Skin of body (tissue), 2 donors: Measurements from ENCODE around the gene LENG1. TPM values are rescaled to one million over a fixed set of nuclear protein-coding genes. Genes with fewer than 3 reads are reported as not detected.
"Not testable (repeated sequence)": the region's sequence is repeated elsewhere in the genome, so short reads cannot be mapped to it uniquely, and the experiment has no call there.

Experiments
- DNase-seq: peaks from one replicate; lab custom pipeline; 2025; lab: John Stamatoyannopoulos, UW
- total RNA-seq: library from RNA; depleted of rRNA; stranded (reverse); fragments of >200 nt; gene quantifications from one replicate; pipeline ENCODE4 v1.2.3, GENCODE V29; 2014

The LENG1 gene
- 3.6 TPM for total RNA-seq

DNA sequence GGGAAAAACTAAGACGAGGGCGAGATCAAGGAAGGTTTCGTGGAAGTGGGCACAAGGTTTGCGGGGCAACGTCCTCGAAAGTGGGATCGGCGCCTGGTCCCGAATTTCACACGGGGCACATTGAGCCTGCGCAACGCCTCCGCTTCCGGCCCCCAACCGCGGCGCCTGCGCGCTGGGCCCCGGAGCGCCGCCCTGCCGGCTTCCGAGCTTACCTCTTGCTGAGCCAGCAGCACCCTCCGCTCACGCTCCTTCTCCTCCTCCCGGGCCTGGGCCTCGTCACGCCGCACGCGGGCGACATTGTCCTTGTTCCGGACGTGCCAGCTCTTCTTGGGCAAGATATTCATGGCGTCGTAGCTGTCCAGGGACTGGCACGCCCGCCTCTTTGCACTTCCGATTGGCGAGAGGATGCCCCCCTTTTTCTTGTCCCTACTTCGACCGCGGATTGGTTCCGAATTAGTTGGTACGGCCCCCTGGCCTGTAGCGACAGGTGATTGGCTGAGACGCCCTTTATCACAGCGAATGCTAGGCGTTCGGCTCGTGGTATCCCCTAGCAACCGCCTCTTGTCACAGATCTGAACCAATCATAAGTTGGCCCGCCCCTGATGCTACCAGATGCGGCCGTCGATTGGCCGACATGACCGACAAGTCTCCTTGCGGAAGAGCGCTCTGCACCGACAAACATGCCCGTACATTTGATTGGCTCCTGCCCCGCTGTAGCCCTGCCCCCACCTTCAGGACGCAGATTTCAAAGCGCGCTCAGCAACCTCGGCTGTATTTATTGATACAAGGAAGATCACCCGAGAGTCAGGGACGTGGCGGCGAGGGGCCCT, at the start of gene LENG1:
Gene LENG1 (minus strand): TSS at position 370 of the 830 bp plus-strand sequence. CDS start 26 bp downstream, at position 344.
- peak; percentile 100 for DNase-seq

DNA sequence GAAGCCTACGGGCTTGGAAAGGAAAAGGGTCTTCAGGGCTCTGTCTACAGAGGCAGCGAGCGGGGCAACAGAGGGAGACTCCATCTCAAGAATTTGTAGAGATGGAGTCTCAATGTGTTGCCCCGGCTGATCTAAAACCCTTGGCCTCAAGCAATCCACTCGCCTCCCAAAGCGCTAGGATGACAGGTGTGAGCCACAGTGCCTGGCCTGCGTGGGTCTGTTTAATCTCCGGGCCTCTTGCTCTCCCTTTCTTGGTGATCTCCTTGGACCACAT, 49.2 kb upstream of the LENG1 start:
- DNase-seq, result no peak

DNA sequence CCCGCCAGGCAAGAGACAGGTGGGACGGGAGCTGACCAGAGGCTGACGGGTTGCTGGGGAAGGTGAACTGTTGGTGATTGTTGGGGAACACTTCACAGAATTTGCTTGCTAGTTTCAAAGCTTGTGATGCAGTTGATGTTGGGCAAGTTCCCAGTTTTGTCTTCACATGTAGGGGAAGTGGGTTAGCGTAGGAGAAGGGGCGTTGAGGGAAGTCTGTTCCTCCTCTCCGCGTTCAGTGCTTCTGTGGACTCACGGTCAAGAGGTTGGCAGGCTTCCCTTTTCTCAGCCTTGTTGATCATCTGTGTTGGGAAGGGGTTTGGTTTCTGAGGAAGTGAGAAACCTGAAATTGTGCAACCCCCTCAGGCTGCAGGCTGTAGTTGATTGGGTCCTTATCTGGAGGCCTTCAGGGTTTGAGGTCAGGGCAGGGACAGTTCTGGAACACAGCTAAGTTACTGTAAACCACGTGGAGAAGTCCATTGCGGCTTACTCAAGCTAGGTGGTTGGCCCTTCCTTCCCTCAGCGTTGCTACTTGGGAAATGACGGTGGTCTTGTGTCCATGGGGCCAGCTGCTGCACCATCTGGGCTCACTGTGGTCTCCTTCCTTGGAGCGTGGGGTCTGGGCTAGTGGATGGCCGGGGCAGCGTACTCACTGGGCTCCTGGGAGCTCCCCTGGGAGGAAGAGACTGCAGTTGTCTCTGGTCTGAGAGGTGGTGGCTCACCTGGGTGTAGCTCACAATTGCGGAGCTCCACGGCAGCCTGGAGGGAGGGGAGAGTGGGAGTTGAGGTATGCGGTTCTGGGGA, 48.7 kb upstream of the LENG1 start:
- peak; percentile 45 for DNase-seq

DNA sequence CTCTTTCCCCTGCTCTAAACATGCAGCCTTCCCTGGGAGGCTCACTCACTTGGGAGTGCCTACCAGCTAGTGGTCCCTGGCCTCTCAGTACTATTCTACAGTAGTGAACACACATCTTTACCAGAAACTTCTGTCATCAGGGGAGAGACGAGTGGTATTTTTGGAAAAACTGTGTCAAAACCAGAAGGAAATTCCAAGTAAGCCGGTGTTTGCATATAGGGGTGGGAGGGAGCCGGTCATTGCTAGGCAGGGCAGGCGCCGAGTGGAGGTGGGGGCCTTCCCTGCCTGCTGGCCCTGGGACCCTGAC, 48.1 kb upstream of the LENG1 start:
- no peak for DNase-seq

DNA sequence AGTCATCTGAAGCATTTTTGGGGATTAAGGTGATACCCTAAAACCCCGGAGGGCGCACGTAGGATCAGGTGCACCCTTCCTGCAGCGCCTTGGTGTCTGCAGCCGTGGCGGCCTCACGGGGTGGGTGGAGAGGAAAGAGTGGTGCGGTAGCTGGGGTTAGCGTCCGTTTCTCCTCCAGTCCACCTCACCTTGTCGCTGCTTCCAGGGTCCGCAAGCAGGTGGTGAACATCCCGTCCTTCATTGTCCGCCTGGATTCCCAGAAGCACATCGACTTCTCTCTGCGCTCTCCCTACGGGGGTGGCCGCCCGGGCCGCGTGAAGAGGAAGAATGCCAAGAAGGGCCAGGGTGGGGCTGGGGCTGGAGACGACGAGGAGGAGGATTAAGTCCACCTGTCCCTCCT, 47.7 kb upstream of the LENG1 start:
- DNase-seq, result not testable (repeated sequence)

DNA sequence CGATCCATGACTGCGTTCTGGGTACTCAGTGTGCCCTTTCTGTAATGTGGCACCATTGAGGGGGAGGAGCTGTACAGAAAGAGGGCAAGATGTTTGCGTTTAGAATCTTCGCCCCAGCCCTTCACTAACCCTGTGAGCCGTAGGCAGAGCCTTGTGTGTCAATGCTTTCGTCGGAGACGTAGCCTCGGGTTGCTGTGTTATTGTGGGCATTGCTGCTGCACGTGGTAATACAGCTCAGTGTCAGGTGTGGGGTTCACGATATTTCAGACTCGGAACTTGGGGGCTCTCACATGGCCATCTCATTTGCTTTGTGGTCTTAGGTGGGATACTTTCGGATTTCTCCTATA, 47.3 kb upstream of the LENG1 start:
- no peak for DNase-seq

DNA sequence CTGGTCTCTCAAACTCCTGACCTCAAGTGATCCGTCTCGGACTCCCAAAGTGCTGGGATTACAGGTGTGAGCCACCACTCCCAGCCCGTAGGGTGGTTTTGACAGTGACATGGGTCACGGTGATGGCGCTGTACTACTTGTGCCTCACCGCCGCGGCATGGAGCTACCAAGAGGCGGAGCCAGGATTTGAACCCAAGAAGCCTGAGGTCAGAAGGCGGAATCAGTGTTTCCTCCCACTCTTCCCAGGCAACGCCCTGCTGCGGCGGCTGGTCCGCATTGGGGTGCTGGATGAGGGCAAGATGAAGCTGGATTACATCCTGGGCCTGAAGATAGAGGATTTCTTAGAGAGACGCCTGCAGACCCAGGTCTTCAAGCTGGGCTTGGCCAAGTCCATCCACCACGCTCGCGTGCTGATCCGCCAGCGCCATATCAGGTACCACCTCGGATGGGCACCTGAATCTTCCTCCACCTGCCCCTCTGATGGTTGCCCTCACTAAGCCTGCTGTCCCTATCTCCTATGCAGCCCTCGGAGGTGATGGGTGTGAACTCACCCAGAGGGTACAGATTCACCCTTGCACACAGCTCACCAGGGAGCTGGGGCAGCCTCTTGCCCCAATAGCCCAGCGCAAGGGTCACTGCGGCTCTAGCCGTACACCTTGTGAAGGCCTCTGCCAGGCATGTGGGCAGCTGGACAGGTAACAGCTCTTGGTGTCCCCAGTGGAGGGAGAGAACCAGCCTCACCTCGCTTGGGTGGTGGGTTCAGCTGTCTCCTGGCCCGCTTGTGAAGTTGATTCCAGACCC, 46.7 kb upstream of the LENG1 start:
- DNase-seq, result no peak

DNA sequence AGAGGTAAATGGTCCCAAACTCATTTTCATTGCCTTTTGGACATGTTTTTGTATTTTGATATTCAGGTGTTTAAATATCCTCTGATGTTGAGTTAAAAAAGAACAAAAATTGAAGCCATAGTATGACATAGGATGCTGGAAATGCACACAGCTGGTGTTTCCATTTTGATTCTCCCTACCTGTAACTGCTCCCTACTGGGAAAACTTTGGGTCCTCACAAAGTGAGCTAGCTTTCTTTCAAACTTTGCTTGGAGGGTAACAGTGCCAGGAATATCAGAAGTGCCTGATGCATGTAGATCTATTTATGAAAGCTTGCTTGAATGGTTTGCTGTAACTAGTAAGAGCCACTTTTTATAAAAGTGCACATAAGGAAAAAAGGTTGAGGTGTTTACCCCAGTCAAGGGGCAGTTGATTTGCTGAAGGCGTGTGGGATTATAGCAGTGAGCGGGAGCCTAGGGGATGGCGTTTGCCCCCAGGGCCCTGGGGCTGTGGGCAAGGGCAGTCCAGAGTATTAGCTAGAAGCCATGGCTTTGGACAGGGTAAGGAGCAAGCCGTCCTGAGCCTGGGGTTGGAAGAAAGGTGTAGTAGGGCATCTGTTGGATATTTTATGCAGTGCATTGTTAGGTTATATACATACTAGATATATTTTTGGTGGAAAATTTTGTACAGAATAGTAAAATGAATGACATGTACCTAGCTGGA, 45.4 kb upstream of the LENG1 start:
- DNase-seq, result no peak

DNA sequence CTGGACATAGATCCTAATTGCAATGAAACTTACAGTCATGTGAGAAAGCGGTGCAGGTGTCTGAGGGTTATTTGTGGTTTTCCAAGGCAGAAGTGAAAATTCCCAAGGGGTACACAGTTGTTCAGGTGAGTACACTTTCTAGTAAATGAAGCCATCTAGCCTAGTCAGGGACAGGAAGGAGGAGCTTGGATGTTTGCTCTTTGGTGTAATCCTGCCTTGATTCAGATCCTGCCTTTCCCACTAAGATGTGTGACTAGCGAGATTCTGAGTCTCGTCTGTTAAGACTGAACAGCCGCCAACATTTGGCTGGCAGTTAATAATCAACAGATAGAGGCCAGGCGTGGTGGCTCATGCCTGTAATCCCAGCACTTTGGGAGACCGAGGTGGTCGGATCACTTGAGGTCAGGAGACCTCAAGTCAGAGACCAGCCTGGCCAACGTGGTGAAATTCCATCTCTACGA, 43.7 kb upstream of the LENG1 start:
- no peak for DNase-seq

DNA sequence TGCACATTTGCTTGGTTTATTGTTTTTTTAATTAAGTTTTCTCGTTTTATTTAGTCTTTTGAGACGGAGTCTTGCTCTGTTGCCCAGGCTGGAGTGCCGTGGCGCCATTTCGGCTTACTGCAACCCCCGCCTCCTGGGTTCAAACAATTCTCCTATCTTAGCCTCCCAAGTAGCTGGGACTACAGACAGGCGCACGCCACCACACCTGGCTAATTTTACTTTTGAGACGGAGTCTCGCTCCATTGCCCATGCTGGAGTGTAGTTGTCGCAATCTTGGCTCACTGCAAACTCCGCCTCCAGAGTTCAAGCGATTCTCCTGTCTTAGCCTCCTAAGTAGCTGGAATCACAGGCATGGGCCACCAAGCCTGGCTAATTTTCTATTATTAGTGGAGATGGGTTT, 42.5 kb upstream of the LENG1 start:
- no peak for DNase-seq

DNA sequence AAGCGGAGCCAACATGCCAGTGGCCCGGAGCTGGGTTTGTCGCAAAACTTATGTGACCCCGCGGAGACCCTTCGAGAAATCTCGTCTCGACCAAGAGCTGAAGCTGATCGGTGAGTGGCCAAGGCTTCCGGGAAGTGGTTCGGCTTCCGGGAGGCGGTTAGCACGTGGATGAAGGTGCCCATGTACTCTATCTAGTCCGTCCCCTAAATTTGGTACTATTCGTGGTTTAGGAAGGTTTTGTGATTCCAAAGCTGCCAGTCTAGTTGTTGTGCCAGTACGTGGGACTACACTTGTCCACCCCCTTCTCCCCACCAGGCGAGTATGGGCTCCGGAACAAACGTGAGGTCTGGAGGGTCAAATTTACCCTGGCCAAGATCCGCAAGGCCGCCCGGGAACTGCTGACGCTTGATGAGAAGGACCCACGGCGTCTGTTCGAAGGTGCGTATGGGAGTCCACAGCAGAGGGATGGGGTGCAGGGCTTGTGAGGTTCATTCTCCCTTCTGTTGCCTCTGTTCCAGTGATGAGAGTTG, 41.7 kb upstream of the LENG1 start:
- DNase-seq, result no peak

DNA sequence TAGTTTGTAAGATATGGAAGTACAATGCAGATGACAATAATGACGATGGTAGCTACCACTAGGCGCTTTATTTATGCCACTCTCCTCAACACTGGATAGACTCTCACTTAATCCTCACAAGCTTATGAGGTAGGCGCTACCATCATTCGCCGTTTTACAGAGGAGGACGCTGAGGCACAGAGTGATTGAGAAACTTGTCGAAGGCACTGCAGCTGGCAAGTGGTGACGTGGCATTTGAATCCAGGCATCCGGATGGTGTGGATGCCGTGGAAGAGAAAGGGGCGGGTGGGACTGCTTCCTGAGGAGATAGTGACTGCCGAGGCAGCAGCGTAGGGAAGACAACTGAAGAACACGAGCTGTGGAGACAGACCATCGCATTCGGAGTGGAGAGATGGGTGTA, 39.9 kb upstream of the LENG1 start:
- no peak for DNase-seq

DNA sequence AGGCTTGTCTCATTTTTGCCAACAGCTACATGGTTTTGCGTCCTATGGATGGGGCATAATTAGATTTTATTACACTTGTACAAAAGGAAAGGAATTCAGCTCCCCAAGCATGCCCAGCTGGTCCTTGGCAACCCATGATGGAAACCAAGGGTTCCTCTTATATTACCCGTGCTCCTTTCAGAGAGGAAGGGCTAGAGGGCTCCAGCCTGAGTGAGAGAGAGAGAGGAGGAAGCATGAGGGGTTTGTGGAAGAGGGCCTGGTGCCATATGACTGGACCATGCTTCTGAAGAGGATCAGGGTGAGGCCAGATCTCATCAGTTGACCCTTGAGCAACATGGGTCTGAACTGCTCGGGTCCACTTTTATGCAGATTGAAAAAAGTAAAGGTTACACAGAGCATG, 37.6 kb upstream of the LENG1 start:
- no peak for DNase-seq

DNA sequence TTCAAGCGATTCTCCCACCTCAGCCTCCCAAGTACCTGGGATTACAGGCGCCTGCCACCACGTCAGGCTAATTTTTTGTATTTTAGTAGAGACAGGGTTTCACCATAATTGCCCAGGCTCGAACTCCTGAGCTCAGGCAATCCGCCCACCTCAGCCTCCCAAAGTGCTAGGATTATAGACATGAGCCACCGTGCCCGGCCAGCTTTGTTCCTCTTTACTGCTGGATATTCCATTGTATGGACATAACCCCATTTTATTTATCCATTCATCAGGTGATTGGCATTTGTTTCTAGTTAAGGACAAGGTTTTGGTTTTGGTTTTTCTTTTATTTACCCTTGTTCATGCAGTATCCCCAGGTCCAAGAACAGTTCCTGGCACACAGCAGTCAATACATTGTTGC, 37.0 kb upstream of the LENG1 start:
- no peak for DNase-seq

DNA sequence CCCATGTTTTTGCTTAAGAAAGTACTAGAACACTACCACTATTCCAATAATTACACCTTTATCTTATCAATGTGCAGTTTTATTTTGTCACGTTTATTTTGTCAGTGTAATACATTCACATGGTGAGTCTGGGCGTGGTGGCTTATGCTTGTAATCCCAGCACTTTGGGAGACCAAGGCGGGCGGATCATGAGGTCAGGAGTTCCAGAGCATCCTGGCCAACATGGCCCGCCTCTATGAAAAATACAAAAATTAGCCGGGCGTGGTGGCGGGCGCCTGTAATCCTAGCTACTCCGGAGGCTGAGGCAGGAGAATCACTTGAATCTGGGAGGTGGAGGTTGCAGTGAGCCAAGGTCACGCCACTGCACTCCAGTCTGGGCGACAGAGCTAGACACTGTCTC, 34.9 kb upstream of the LENG1 start:
- not testable (repeated sequence) for DNase-seq

DNA sequence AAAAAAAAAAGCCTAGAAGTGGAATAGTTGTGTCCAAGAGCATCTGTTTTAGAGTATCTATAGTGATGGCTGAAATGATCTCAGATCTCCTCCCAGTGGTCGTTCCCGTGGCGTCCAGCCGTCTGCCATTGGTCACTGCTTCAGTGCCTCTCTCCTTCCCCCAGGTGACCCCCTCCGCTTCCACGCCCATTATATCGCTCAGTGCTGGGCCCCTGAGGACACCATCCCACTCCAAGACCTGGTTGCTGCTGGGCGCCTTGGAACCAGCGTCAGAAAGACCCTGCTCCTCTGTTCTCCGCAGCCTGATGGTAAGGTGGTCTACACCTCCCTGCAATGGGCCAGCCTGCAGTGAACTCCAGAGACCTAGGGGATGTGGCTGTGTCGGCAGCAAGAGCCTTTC, 33.5 kb upstream of the LENG1 start:
- no peak for DNase-seq

DNA sequence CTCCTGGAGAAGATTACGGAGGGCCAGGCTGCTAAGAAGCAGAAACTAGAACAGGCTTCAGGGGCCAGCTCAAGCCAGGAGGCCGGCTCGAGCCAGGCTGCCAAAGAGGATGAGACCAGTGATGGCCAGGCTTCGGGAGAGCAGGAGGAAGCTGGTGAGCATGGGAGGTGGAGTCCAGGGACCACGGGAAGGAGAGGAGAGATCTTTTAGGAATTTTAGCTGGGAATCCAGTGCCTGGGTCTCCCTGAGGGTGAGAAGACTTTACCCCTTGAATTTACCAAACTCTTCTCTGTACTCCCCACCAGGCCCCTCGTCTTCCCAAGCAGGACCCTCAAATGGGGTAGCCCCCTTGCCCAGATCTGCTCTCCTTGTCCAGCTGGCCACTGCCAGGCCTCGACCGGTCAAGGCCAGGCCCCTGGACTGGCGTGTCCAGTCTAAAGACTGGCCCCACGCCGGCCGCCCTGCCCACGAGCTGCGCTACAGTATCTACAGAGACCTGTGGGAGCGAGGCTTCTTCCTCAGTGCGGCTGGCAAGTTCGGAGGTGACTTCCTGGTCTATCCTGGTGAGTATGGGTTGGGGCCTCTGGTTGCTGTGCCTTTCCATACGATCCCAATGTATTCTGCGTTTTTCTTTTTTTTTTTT, 32.4 kb upstream of the LENG1 start:
- DNase-seq, result no peak

DNA sequence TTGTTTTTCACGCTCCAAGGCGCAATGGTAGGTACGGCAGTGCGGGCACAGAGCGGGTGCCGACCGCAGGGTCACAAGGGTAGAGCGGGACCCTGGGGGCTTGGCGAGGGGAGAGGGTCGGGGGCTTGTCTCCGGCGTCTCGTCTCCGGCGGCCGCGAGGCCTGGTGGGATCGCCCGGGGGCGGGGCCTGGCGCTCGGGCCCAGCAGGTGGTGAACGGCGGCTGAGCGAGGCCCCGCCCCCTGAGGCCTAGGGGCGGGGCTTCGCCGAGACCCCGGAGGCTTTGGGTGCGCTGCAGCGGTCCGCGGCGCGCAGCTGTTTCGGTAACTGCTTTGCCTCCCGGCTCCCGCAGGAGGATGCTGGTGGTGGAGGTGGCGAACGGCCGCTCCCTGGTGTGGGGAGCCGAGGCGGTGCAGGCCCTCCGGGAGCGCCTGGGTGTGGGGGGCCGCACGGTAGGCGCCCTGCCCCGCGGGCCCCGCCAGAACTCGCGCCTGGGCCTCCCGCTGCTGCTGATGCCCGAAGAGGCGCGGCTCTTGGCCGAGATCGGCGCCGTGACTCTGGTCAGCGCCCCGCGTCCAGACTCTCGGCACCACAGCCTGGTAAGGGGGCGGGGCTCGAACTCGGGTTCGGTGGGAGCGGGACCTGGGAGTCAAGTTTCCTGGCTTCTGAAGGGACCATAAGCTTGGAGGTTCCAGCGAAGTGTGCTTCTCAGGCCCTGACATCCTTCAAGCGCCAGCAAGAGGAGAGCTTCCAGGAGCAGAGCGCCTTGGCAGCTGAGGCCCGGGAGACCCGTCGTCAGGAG, 31.7 kb upstream of the LENG1 start, which contains the start of gene TSEN34:
Gene TSEN34 (plus strand): TSS at position 298 of the 800 bp plus-strand sequence. CDS start 57 bp downstream, at position 355.
- DNase-seq, result peak; percentile 86

DNA sequence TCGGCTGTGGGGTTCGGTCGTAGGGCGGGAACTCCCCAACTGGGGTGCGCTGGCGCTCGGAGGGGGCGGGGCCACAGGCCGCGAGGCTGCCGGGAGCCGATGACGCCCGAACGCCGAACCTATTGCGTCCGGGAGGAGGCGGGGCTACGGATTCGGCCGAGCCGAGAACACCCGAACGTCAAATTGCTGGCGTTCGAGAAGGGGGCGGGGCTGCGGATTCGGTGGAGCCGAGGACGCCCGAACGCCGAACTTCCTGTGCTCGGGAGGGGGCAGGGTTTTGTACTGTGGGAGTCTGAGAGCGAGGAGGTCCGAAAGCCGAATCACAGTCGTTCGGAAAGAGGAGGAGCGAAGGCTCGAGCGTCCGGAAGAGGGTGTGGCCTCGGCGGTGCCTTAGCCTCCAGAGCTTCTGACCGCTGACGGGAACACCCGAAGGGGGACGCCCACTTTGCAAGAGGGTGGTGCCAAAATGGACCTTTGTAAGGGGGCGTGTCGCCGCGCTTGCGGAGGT, 31.0 kb upstream of the LENG1 start:
- DNase-seq, result peak; percentile 100
